SU-DHL-6 (cell line): ENCODE data around the gene GPI.

Experiments
- H2AFZ ChIP-seq: fragments of 200-600 bp; sonication (generic); 2 replicates; pipeline ENCODE4 v1.6.1; 2014; ENCODE audit warnings: low read depth, mild to moderate bottlenecking, moderate library complexity, mixed read lengths, antibody characterized with exemption, low read length; ENCODE audit not compliant: severe bottlenecking
- H3F3A ChIP-seq: fragments of 200-600 bp; shearing (Covaris generic); 2 replicates; pipeline ENCODE4 v1.6.0; 2016; ENCODE audit warnings: antibody characterized with exemption, mild to moderate bottlenecking; ENCODE audit not compliant: insufficient read depth
- H3K27ac ChIP-seq: fragments of 200-600 bp; sonication (generic); 2 replicates; pipeline ENCODE4 v1.5.1; 2016; ENCODE audit warnings: low read depth, mild to moderate bottlenecking, low read length, moderate library complexity, mixed read lengths
- H3K27me3 ChIP-seq: fragments of 200-600 bp; sonication (generic), shearing (Covaris generic); 2 replicates; pipeline ENCODE4 v1.6.0; 2014; ENCODE audit warnings: mild to moderate bottlenecking, low read length
- H3K36me3 ChIP-seq: fragments of 200-600 bp; sonication (generic); 2 replicates; pipeline ENCODE4 v1.6.1; 2014; ENCODE audit warnings: mild to moderate bottlenecking, low read length, mixed read lengths
- H3K4me2 ChIP-seq: fragments of 300-600, 200-600 bp; shearing (Covaris generic), sonication (generic); 2 replicates; pipeline ENCODE4 v1.6.0; 2014; ENCODE audit warnings: low read length, low read depth, mild to moderate bottlenecking; ENCODE audit not compliant: poor library complexity, severe bottlenecking
- H3K4me3 ChIP-seq: fragments of 200-600 bp; sonication (generic); 2 replicates; pipeline ENCODE4 v1.5.1; 2014; ENCODE audit warnings: antibody characterized with exemption, low read length, mild to moderate bottlenecking, mixed read lengths; ENCODE audit not compliant: insufficient read depth, poor library complexity, severe bottlenecking
- H3K79me2 ChIP-seq: fragments of 200-600 bp; sonication (generic); 2 replicates; pipeline ENCODE4 v1.6.1; 2014; ENCODE audit warnings: mild to moderate bottlenecking, low read length, moderate library complexity; ENCODE audit not compliant: insufficient read depth
- H3K9ac ChIP-seq: fragments of 200-600 bp; sonication (generic); 2 replicates; pipeline ENCODE4 v1.7.0; 2014; ENCODE audit warnings: mild to moderate bottlenecking, low read length
- H3K9me2 ChIP-seq: fragments of 200-600 bp; sonication (generic); replicated peaks from 2 replicates; pipeline ENCODE4 v1.6.1; 2014; ENCODE audit warnings: low read length; ENCODE audit not compliant: insufficient read depth
- H3K9me3 ChIP-seq: fragments of 200-600 bp; sonication (generic); 2 replicates; pipeline ENCODE4 v1.6.1; 2014; ENCODE audit warnings: low read length, mixed read lengths; ENCODE audit not compliant: insufficient read depth
- H4K20me1 ChIP-seq: fragments of 200-600 bp; sonication (generic); 2 replicates; pipeline ENCODE4 v1.6.1; 2014; ENCODE audit warnings: low read depth, mild to moderate bottlenecking, antibody characterized with exemption, low read length, moderate library complexity, mixed read lengths
- CTCF ChIP-seq: fragments of 200-600 bp; sonication (generic); IDR thresholded peaks from one replicate; pipeline ENCODE4 v1.5.1; 2017; ENCODE audit warnings: antibody characterized with exemption, mild to moderate bottlenecking, low read length, moderate library complexity; ENCODE audit not compliant: insufficient read depth, poor library complexity, severe bottlenecking
- EZH2phosphoT487 ChIP-seq: fragments of 200-600 bp; sonication (generic), shearing (Covaris generic); conservative IDR thresholded peaks from 2 replicates; pipeline ENCODE4 v1.6.1; 2018; ENCODE audit warnings: mild to moderate bottlenecking, antibody characterized with exemption, low read length, moderate library complexity, mixed read lengths

GPI gene

GRCh38 chr19:34363094-34363493 is 1.9 kb upstream of the GPI start:
- Histone ChIP-seq H3K79me2 (peaks cover 24% of the 10 kb centered on the region), H3K4me3 (no peak overlapping the region), H3F3A (peaks cover 12% of the 10 kb centered on the region), H2AFZ (no peak overlapping the region), H3K9me2 (no peaks in the 10 kb centered on the region), H3K36me3 (no peaks in the 10 kb centered on the region), H3K9me3 (no peaks in the 10 kb centered on the region), H4K20me1 (no peaks in the 10 kb centered on the region), H3K9ac (no peak overlapping the region), H3K27me3 (no peaks in the 10 kb centered on the region), H3K4me2 (no peak overlapping the region), H3K27ac (no peak overlapping the region)
- TF ChIP-seq CTCF (no peak), EZH2phosphoT487 (no peak)

- Histone ChIP-seq H3K27ac (no peak overlapping the region), H3K9ac (no peak overlapping the region), H4K20me1 (no peaks in the 10 kb centered on the region), H3F3A (peaks cover 12% of the 10 kb centered on the region), H3K27me3 (no peaks in the 10 kb centered on the region), H3K4me3 (no peak overlapping the region), H3K36me3 (no peaks in the 10 kb centered on the region; the same call in 1 of the 2 replicates), H3K9me3 (no peaks in the 10 kb centered on the region), H3K4me2 (no peak overlapping the region), H2AFZ (no peak overlapping the region), H3K9me2 (no peaks in the 10 kb centered on the region), H3K79me2 (peaks cover 28% of the 10 kb centered on the region)
- TF ChIP-seq CTCF (no peak), EZH2phosphoT487 (no peak)
Measured at GRCh38 chr19:34363930-34364329, 1.1 kb upstream of the GPI start.

GRCh38 chr19:34364462-34364829 is 550 bp upstream of the GPI start:
- H3K4me3 ChIP-seq, result peak overlapping the region; percentile 96
- H2AFZ ChIP-seq, result peak overlapping the region; percentile 91
- no peaks in the 10 kb centered on the region for H3K9me3 ChIP-seq
- no peaks in the 10 kb centered on the region for H3K9me2 ChIP-seq
- H3K9ac ChIP-seq, result peak overlapping the region; percentile 100
- H3K27ac ChIP-seq, result peak overlapping the region; percentile 39; the same call in 1 of the 2 replicates
- H3F3A ChIP-seq, result peaks cover 12% of the 10 kb centered on the region
- H3K36me3 ChIP-seq, result no peaks in the 10 kb centered on the region; the same call in 1 of the 2 replicates
- TF ChIP-seq EZH2phosphoT487 (no peak), CTCF (no peak)
- peaks cover 28% of the 10 kb centered on the region for H3K79me2 ChIP-seq
- no peaks in the 10 kb centered on the region for H3K27me3 ChIP-seq
- H4K20me1 ChIP-seq, result no peaks in the 10 kb centered on the region
- H3K4me2 ChIP-seq, result peak overlapping the region; percentile 74
